GM10248 (cell line): ENCODE measurements around the gene PGD.
"Not testable (repeated sequence)": the region's sequence is repeated elsewhere in the genome, so short reads cannot be mapped to it uniquely, and the experiment has no call there.

Experiments used
- CTCF ChIA-PET: fragments of 300-600 bp; sonication (Branson Sonifier 250); formaldehyde crosslinking; extraction: SDS; loops from one replicate; lab custom pipeline; 2021; ENCODE audit warnings: antibody characterized with exemption; lab: Yijun Ruan, JAX
- POLR2A ChIA-PET: fragments of 350-650 bp; sonication (Branson Sonifier 250); formaldehyde crosslinking; extraction: SDS; loops from one replicate; lab custom pipeline; 2020; ENCODE audit warnings: antibody characterized with exemption; lab: Yijun Ruan, JAX
- DNase-seq: peaks from one replicate; pipeline ENCODE4 v3.0.0; 2012; ENCODE audit errors: extremely low spot score
- TF ChIP-seq, protein P1 (sequence below): IDR thresholded peaks from 2 replicates; pipeline ENCODE4 v1.5.1; 2012; ENCODE audit warnings: mild to moderate bottlenecking, low read depth; ENCODE audit errors: extremely low read depth, missing control alignments, control extremely low read depth

PGD gene

DNA sequence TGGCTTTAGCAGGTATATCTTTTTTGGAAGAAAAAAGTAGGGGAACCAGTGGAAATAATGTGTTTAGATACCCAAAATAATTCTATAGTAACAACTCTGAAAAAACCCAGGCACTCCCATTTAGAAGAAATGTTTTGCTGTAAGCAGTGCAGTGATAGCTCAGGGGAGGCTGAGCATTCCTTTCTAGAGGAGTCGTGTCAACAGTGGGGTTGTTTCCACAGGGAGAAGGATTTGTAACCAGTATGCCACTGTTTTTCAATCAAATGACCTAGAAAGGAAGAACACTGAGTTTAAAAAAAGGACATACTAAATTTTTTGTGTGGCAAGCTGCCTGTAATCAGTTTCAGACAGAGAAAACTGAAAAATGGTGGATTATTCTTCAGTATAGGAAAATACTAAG lies 2.4 kb downstream of the PGD start:
- DNase-seq, result no peak
- ChIA-PET CTCF (interaction anchor here (1.3 to 1.7 kb wide), 3 partner anchors 8 to 458 kb away, joined by 3 to 4 read pairs (median 3); partner anchors contain the start of genes CENPS, LZIC and NMNAT1), POLR2A (no interaction called here)
- TF ChIP-seq, protein P1, sequence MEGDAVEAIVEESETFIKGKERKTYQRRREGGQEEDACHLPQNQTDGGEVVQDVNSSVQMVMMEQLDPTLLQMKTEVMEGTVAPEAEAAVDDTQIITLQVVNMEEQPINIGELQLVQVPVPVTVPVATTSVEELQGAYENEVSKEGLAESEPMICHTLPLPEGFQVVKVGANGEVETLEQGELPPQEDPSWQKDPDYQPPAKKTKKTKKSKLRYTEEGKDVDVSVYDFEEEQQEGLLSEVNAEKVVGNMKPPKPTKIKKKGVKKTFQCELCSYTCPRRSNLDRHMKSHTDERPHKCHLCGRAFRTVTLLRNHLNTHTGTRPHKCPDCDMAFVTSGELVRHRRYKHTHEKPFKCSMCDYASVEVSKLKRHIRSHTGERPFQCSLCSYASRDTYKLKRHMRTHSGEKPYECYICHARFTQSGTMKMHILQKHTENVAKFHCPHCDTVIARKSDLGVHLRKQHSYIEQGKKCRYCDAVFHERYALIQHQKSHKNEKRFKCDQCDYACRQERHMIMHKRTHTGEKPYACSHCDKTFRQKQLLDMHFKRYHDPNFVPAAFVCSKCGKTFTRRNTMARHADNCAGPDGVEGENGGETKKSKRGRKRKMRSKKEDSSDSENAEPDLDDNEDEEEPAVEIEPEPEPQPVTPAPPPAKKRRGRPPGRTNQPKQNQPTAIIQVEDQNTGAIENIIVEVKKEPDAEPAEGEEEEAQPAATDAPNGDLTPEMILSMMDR, result no peak

DNA sequence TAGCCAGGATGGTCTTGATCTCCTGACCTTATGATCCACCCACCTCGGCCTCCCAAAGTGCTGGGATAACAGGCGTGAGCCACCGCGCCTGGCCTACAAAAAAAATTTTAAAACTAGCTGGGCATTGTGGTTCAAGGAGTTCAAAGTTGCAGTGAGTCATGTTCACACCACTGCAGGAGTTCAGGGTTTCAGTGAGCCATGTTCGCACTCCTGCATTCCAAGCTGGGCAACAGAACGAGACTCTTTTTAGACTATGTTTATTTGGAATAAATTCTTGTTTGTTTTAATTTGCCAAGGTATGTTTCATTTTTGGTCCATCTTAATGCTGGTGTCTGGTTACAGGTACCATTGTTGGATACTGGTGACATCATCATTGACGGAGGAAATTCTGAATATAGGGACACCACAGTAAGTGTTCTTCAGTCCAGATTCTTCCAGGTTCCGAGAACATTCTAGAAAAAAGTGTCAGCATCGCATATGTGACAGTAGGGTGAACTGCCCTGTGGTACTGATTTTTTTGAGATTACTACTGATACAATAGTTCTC lies 3.9 kb downstream of the PGD start:
- TF ChIP-seq, protein P1, result no peak
- DNase-seq, result no peak
- POLR2A ChIA-PET, result no interaction called here
- CTCF ChIA-PET, result no interaction called here

DNA sequence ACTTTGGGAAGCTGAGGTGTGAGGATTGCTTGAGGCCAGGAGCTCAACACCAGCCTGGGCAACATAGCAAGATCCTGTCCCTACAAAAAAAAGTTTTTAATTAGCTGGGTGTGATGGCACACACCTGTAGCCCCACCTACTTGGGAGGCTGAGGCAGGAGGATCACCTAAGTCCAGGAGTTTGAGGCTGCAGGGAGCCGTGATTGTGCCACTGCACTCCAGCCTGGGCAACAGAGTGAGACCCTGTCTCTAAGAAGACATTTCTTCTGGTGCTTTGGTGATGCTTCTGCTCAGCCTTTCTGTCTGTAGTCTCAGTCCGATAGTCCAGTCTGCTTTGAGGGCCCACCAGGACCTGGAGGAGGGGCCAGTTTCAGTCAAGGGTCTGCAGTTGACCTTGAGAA lies 8.3 kb downstream of the PGD start:
- ChIA-PET POLR2A (no interaction called here), CTCF (interaction anchor here (1.8 kb wide), 1 partner anchor 23 kb away, joined by 4 read pairs; the partner anchor contains the start of gene CENPS)
- no peak for DNase-seq
- TF ChIP-seq, protein P1, result no peak

DNA sequence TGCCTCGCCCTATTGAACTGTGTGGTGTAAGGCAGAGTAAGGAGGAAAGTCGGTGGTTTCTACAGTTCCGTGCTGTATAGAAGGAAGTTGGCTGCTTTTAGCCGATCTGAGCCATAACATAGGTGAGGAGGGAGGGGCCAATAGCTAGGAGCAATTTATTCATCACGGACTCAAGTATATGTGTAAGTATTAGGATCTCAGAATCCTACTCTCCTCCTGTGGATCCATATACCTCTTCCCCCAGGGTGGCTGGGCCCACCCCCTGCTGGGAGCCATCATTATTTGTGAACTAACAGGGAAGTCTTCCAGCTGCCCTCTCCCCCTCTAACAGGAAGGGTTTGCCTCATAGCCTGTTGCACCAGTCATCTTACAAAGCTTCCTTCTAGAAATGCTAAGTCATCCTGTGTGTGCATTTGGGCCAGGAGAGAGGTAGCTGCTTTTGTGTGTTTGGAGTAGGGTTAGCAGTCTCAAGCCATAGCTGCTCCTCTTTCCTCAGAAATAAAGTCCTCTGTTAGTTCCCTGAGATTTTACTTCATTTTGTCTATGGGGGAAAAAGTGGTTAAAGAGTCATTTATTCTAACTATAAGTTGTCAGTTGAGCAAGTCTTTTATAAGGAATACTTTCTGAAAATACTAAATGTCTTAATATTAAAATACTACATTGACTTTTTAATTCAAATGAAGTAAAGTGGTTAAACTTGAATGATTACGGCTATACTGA lies 16.5 kb downstream of the PGD start:
- DNase-seq, result no peak
- POLR2A ChIA-PET, result no interaction called here
- TF ChIP-seq, protein P1, result no peak
- CTCF ChIA-PET, result interaction anchor here (1.7 kb wide), 1 partner anchor 15 kb away, joined by 8 read pairs; the partner anchor contains the start of gene CENPS

DNA sequence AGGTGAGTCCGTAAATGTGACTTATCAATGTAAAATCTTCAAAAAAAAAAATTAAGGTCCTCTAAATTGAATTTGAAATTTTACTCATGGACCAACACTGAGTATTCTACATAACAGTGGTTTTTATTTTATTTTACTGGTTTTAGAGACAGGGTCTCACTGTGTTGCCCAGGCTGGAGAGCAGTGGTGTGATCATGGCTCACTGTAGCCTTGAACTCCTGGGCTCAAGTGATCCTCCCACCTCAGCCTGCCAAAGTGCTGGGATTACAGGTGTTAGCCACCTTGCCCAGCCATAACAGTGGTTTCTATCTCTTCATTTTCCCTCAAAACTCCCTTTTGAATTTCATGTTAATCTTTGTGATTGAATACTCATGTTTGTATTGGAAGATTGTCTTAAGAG lies 17.1 kb downstream of the PGD start:
- CTCF ChIA-PET, result interaction anchor here (1.2 to 1.7 kb wide), 2 partner anchors 14 kb away, joined by 4 to 8 read pairs; partner anchors contain the start of gene CENPS
- POLR2A ChIA-PET, DNase-seq: not testable (repeated sequence)

DNA sequence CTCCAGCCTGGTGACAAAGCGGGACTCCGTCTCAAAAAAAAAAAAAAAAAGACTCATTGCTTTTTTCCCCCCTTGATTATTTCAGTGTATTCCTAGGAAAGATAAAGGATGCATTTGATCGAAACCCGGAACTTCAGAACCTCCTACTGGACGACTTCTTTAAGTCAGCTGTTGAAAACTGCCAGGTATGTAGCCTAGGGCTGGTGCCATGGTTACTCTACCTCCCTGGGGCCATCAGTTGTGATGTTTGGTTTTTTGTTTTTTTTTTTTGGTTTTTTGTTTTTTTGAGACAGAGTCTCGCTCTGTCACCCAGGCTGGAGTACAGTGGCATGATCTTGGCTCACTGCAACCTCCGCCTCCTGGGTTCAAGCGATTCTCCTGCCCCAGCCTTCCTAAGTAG lies 19.9 kb downstream of the PGD start:
- DNase-seq, POLR2A ChIA-PET, CTCF ChIA-PET: not testable (repeated sequence)

DNA sequence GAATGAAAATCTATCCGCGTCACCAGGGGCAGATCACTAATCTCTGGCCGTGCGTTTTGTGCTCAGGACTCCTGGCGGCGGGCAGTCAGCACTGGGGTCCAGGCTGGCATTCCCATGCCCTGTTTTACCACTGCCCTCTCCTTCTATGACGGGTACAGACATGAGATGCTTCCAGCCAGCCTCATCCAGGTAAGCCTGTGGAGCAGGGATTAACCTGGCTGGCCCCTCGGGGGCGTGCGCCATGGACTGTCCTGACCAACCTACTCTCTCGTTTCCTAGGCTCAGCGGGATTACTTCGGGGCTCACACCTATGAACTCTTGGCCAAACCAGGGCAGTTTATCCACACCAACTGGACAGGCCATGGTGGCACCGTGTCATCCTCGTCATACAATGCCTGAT lies 20.5 kb downstream of the PGD start:
- ChIA-PET POLR2A (no interaction called here), CTCF (interaction anchor here (2.0 kb wide), 1 partner anchor 10 kb away, joined by 9 read pairs; the partner anchor contains the start of gene CENPS)
- TF ChIP-seq, protein P1, result no peak

More for the DNA sequence above, 20.5 kb downstream of the PGD start:
- no peak for DNase-seq
